Measurements from ENCODE around the gene SAP25.

- TF ChIP-seq EZH2 (IDR thresholded peaks at IDR 0.05; ENCODE audit: low read depth, low read length, severe bottlenecking) (no peak), CTCF (IDR thresholded peaks at IDR 0.05; ENCODE audit: control extremely low read depth in 1 of 3, insufficient read depth in 1 of 3, low read depth in 1 of 3, low read length in 3 of 3) (no peak), POLR2A (IDR thresholded peaks at IDR 0.05; ENCODE audit: control extremely low read depth in 1 of 2, low read depth in 2 of 2, low read length in 2 of 2) (no peak), SRF (IDR thresholded peaks at IDR 0.05; ENCODE audit: low read depth, low read length) (no peak), ATF2 (IDR thresholded peaks at IDR 0.05; ENCODE audit: low read length) (no peak), GABPA (IDR thresholded peaks at IDR 0.05; ENCODE audit: borderline replicate concordance, insufficient read depth, low read length) (no peak)
These were observed 24.7 kb upstream of the SAP25 start for GRCh38 chr7:100598425-100598824.
